Esophagus muscularis mucosa (tissue), 4 donors: ENCODE data around the gene MRPL11. TPM values are rescaled to one million over a fixed set of nuclear protein-coding genes. Genes with fewer than 3 reads are reported as not detected.

Experiments used
- DNase-seq: peaks from one replicate; pipeline ENCODE4 v3.0.0-alpha.2; 2017; ENCODE audit errors: extremely low spot score
- H3K27ac ChIP-seq, 4 donors: fragments of 200-600 bp; sonication (generic); replicated peaks in 1 of 4; 1 replicate in 3 of 4; 2 replicates in 1 of 4; pipeline ENCODE4 v1.5.1; 2016 to 2019; ENCODE audit warnings: mild to moderate bottlenecking in 1 of 4
- H3K27me3 ChIP-seq, 4 donors: fragments of 200-600 bp; sonication (generic); one replicate each; pipeline versions ENCODE4 v1.5.1 to v1.6.0; 2016 to 2019
- H3K36me3 ChIP-seq, 4 donors: fragments of 200-600 bp; sonication (generic); one replicate each; pipeline ENCODE4 v1.5.1; 2016 to 2019
- H3K4me1 ChIP-seq, 4 donors: fragments of 200-600 bp; sonication (generic); one replicate each; pipeline ENCODE4 v1.5.1; 2016 to 2019
- H3K4me3 ChIP-seq, 4 donors: fragments of 200-600 bp; sonication (generic); 1 replicate in 2 of 4; 2 replicates in 2 of 4; pipeline ENCODE4 v1.5.1; 2016 to 2019; ENCODE audit warnings: mild to moderate bottlenecking in 4 of 4, moderate library complexity in 1 of 4
- H3K9me3 ChIP-seq, 4 donors: fragments of 200-600 bp; sonication (generic); 1 replicate in 3 of 4; 2 replicates in 1 of 4; pipeline ENCODE4 v1.5.1; 2016 to 2019
- EP300 ChIP-seq: sonication (generic); formaldehyde crosslinking; IDR thresholded peaks from one replicate; pipeline ENCODE4 v1.6.1; 2017; ENCODE audit warnings: antibody characterized with exemption
- POLR2A ChIP-seq: fragments of 450-650 bp; IDR thresholded peaks from one replicate; pipeline ENCODE4 v1.6.1; 2017; ENCODE audit warnings: antibody characterized with exemption, moderate library complexity, mild to moderate bottlenecking, low read depth
- POLR2AphosphoS5 ChIP-seq, 2 donors: sonication (generic); formaldehyde crosslinking; IDR thresholded peaks; one replicate each; pipeline ENCODE4 v1.6.1; 2017; ENCODE audit warnings: antibody characterized with exemption in 2 of 2
- WGBS: methylation state at CpG from one replicate; pipeline ENCODE4 v1.1.5; 2018; 5-methylcytosine and 5-hydroxymethylcytosine counted together
- intact Hi-C: fragments of 100-400 bp; cut with DNase I; formaldehyde crosslinking; loops from one replicate; pipeline ENCODE4 v1.15.1; 2023
- small RNA-seq, 3 donors: library from RNA; depleted of rRNA; stranded (forward); fragments of <200 nt; gene quantifications; one replicate each; pipeline ENCODE3, GENCODE V24; 2016
- total RNA-seq, 4 donors: library from RNA; depleted of rRNA; stranded (reverse); fragments of >200 nt; gene quantifications; one replicate each; pipeline versions ENCODE4 v1.1.0 to v1.2.1, GENCODE V29; 2016
- TF ChIP-seq, protein P1 (sequence below), 3 experiments: fragments of 200-600 bp in 2 of 3; fragments of 450-650 bp in 1 of 3; sonication (generic) in 2 of 3; IDR thresholded peaks; one replicate each; pipeline ENCODE4 v1.5.1; 2017 to 2019; ENCODE audit warnings: antibody characterized with exemption in 3 of 3, mild to moderate bottlenecking in 2 of 3, moderate library complexity in 1 of 3

MRPL11 gene
- total RNA-seq, 4 donors from 2014 or later = 46.1 to 51.5 (median 48.7) TPM

DNA sequence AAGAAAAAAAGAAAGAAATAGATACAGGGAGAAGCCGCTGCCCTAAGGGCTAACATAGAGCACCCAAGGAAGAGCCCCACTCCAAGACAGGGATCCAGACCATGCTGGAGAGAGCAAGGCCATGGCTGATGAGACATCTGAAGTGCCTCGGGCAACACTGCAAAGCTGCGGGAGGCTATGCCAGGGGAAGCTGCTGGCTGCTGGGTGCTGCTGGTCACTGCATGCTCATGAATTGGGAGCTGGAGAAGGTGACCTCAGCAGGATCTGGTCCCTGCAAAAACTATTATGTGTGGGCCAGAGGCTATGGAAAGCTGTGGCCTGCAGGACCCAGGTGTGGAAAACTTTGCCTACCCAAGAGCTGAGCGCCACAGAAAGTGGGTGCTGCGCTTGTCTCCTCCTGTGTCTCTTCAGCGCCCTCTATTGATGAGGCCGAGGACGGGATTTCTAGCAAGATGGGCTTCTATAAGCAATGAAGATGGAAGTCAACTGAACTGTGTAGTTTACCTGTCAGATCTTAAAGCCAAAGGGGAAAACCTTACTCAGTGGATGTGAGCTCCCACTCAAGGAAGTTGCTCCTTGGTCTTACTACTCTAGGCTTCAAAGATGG, 49.8 kb downstream of the MRPL11 start:
- no peak overlapping the region for H3K27ac ChIP-seq
- WGBS = 48% methylated on average over 4 of the region's 8 CpGs
- H3K27me3 ChIP-seq = peaks cover 0 to 23% (median 0%) of the 10 kb centered on the region in 4 donors
- H3K4me1 ChIP-seq = peaks cover 7 to 10% (median 8%) of the 10 kb centered on the region in 4 donors
- TF ChIP-seq, protein P1, sequence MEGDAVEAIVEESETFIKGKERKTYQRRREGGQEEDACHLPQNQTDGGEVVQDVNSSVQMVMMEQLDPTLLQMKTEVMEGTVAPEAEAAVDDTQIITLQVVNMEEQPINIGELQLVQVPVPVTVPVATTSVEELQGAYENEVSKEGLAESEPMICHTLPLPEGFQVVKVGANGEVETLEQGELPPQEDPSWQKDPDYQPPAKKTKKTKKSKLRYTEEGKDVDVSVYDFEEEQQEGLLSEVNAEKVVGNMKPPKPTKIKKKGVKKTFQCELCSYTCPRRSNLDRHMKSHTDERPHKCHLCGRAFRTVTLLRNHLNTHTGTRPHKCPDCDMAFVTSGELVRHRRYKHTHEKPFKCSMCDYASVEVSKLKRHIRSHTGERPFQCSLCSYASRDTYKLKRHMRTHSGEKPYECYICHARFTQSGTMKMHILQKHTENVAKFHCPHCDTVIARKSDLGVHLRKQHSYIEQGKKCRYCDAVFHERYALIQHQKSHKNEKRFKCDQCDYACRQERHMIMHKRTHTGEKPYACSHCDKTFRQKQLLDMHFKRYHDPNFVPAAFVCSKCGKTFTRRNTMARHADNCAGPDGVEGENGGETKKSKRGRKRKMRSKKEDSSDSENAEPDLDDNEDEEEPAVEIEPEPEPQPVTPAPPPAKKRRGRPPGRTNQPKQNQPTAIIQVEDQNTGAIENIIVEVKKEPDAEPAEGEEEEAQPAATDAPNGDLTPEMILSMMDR (IDR thresholded peaks at IDR 0.05) = peak; percentile 59 to 78 (median 60)
- no peak for TF ChIP-seq POLR2A
- no peaks in the 10 kb centered on the region for H3K36me3 ChIP-seq
- intact Hi-C loops = loop anchor here (5.0 kb wide), 1 partner anchor 77 kb away; no protein-coding TSS in a partner anchor
- no peak for DNase-seq
- no peaks in the 10 kb centered on the region for H3K9me3 ChIP-seq
- H3K4me3 ChIP-seq = no peak overlapping the region

DNA sequence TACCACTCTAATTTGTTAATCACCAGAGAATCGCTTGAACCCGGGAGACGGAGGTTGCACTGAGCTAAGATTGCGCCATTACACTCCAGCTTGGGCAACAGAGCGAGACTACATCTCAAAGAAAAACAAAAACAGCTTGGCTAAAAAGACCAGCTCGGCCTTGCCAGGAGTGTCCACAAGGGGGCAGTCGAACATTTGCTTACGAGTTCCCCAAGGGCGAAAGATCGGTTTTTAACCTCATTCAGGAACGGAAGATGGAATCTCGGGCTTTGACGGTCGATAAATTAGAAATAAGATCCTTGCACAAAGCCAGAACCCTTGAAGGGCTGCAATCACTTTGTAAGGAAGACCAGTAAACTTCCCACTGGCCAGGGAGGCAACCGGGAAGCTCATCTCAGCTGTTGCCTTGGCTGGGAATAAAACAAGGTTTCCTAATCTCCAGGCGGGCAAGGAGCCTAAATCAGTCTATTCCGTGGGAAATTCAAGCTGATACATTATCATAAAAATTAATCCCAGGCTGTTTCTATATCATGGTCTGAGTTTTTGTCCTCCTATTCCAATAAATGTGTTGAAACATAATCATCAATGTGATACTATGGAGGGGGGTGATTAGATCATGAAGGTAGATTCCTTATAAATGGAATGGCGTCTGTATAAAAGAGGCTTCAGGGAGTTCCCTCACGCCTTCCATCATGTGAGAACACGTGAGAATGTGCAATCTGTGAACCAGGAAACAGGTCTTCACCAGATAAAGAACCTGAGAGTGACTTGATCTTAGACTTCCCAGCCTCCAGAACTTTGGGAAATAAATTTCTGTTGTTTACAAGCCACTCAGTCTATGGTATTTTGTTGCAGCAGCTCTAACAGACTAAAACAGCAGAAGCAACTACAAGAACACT, 52.2 kb downstream of the MRPL11 start:
- Histone ChIP-seq H3K4me3 (peak overlapping the region; percentile 24 to 51 (median 34)), H3K9me3 (no peaks in the 10 kb centered on the region), H3K27ac (no peak overlapping the region), H3K36me3 (no peaks in the 10 kb centered on the region), H3K27me3 (peaks cover 0 to 36% (median 0%) of the 10 kb centered on the region in 4 donors), H3K4me1 (peaks cover 7 to 10% (median 8%) of the 10 kb centered on the region in 4 donors)
- TF ChIP-seq, protein P1 (IDR thresholded peaks at IDR 0.05) = peak; percentile 90 to 97 (median 92)
- no peak for TF ChIP-seq EP300
- no peak for TF ChIP-seq POLR2A
- peak in 1 of 2 donors; percentile 45 for TF ChIP-seq POLR2AphosphoS5 (IDR thresholded peaks at IDR 0.05)
- WGBS = 7% methylated on average over 20 of the region's 20 CpGs
- intact Hi-C loops = loop anchor here (5.0 kb wide), 1 partner anchor 74 kb away; no protein-coding TSS in a partner anchor
- peak; percentile 97 for DNase-seq

Small RNA genes lying within 50 kb of the gene (small RNA-seq; reads per million reads assigned to genes)
- gene RF00416 = 0 reads per million in 3 donors
- gene RNU1-84P = 0 reads per million in 3 donors

Other genes starting within 250 kb of the MRPL11 start
- gene KLC2, start 181.1 kb downstream of the MRPL11 start, total RNA-seq = 10 to 100 TPM; 24.7 to 53.5 (median 36.7) TPM
- gene RAB1B, start 170.2 kb downstream of the MRPL11 start, total RNA-seq = 100 to 1,000 TPM in 3 of 4 donors, 10 to 100 TPM in 1; 97.2 to 163 (median 132) TPM
- under 1 TPM in 1 of 4 donors, not detected in 3; 0.40 TPM for gene CNIH2, start 160.7 kb downstream of the MRPL11 start, total RNA-seq
- 10 to 100 TPM; 57.7 to 92.5 (median 85.4) TPM for gene YIF1A, start 149.7 kb downstream of the MRPL11 start, total RNA-seq
- gene TMEM151A, start 147.0 kb downstream of the MRPL11 start, total RNA-seq = under 1 TPM; 0.42 to 0.71 (median 0.54) TPM
- gene CD248, start 121.8 kb downstream of the MRPL11 start, total RNA-seq = 10 to 100 TPM; 23.0 to 83.8 (median 33.0) TPM
- 1 to 10 TPM; 3.1 to 6.6 (median 4.5) TPM for gene RIN1, start 102.4 kb downstream of the MRPL11 start, total RNA-seq
- 10 to 100 TPM; 22.8 to 35.1 (median 34.1) TPM for gene BRMS1, start 93.7 kb downstream of the MRPL11 start, total RNA-seq
- gene B4GAT1, start 91.2 kb downstream of the MRPL11 start, total RNA-seq = 10 to 100 TPM; 32.0 to 71.4 (median 50.0) TPM
- gene SLC29A2, start 67.1 kb downstream of the MRPL11 start, total RNA-seq = 1 to 10 TPM in 3 of 4 donors, under 1 TPM in 1; 0.50 to 3.6 (median 1.7) TPM
- 1 to 10 TPM; 1.2 to 2.9 (median 1.5) TPM for gene NPAS4, start 17.8 kb downstream of the MRPL11 start, total RNA-seq
- gene PELI3, start 28.1 kb upstream of the MRPL11 start, total RNA-seq = 10 to 100 TPM; 28.7 to 50.4 (median 37.7) TPM
- 10 to 100 TPM; 17.8 to 33.3 (median 20.2) TPM for gene DPP3, start 41.6 kb upstream of the MRPL11 start, total RNA-seq
- gene BBS1, start 71.8 kb upstream of the MRPL11 start, total RNA-seq = 10 to 100 TPM; 68.1 to 78.5 (median 73.1) TPM
- 10 to 100 TPM in 2 of 4 donors, 1 to 10 TPM in 2; 7.6 to 16.2 (median 12.2) TPM for gene ZDHHC24, start 107.2 kb upstream of the MRPL11 start, total RNA-seq
- not detected for gene ACTN3, start 108.1 kb upstream of the MRPL11 start, total RNA-seq
- gene CTSF, start 129.8 kb upstream of the MRPL11 start, total RNA-seq = 100 to 1,000 TPM in 2 of 4 donors, 10 to 100 TPM in 2; 73.1 to 112 (median 96.6) TPM
- gene CCDC87, start 154.2 kb upstream of the MRPL11 start, total RNA-seq = under 1 TPM; 0.17 to 0.83 (median 0.46) TPM
- gene CCS, start 154.3 kb upstream of the MRPL11 start, total RNA-seq = 10 to 100 TPM; 27.8 to 50.7 (median 34.8) TPM
- 10 to 100 TPM; 30.5 to 41.7 (median 34.9) TPM for gene RBM14, start 177.8 kb upstream of the MRPL11 start, total RNA-seq
- gene RBM4, start 199.9 kb upstream of the MRPL11 start, total RNA-seq = 100 to 1,000 TPM in 1 of 4 donors, 10 to 100 TPM in 3; 82.2 to 101 (median 90.2) TPM
- gene RBM4B, start 239.0 kb upstream of the MRPL11 start, total RNA-seq = 10 to 100 TPM; 10.3 to 13.2 (median 12.2) TPM